RPMI8226 (cell line): ENCODE results near the gene DPH7.
"Not testable (repeated sequence)": the region's sequence is repeated elsewhere in the genome, so short reads cannot be mapped to it uniquely, and the experiment has no call there.

Experiments used
- DNase-seq: peaks from one replicate; pipeline ENCODE4 v3.0.0-alpha.2; 2015

The DPH7 gene

DNA sequence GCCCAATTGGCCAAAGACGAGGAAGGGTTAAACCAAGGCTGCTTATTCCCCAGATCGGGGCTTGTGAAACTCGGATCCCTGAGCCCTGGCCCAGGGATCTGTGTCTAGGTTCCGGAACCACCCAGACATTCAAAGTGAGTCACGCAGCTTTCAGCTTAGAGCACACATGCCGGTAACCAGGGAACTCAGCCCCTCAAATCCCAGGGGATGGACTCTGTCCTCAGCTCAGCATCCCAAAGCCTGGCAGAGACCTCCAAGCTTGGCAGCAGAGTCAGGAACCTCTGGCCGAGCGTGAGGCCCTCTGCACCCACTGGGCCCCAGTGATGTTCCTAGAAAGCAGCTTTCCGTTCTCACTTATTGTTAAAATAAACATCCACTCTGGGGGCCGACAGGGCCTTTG, 33.6 kb downstream of the DPH7 start:
- no peak for DNase-seq

DNA sequence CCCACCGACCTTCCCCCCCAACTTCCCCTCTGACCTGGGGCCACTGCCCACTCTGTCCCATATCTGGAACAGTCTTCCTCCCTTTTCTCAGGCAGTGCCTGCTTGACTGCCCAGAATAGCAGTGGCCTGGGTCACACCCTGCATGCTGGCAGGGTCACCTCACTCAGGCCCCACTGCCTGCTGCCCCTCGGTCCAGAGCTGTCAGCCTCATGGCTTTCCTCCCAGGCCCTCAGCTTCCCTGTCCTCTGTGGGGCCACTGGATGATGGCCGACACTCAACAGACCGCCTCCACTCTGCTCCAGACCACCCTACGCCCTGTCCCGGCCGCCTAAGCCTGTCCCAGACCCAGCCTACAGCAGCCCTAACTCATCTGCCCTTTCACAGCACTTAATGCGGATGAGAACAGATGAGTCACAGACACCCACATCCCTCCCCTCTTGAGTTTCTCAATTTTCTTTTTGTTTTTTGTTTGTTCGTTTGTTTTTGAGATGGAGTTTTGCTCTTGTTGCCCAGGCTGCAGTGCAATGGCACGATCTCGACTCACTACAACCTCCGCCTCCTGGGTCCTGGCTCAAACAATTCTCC, 34.5 kb downstream of the DPH7 start:
- DNase-seq = no peak

DNA sequence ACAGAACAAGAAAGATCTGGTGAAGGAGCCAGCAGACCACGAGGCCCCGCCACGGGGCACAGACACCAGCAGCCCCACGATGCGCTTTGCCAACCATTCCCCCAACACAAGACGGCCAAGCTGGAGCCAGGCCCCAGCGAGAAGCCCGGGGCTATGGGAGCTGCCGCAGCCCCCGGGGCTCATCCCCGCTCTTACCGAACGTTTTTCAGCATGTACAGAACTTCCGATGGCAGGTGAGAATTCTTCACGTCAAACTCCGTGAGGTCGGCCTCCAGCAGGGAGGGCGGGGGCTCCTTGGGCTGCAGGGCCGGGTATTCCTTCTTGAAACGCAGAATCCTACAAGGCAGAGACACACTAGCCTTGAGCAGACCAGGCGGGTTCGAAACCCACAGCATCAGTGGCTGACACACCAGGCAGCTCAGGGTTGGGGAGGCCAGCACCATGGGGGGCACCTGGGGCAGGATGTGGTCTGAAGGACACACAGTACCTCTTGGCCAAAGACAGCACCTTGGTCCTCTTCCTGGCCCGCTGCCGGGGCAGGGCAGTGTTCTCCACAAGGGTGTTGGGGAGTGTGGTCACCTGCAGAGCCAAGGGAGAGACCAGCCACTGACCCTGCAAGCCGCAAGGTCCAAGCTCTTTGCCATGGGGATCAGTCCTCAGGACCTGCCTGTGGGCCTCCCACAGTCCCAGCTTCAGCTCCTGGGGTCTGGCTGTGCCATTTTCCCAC, 35.3 kb downstream of the DPH7 start:
- no peak for DNase-seq

DNA sequence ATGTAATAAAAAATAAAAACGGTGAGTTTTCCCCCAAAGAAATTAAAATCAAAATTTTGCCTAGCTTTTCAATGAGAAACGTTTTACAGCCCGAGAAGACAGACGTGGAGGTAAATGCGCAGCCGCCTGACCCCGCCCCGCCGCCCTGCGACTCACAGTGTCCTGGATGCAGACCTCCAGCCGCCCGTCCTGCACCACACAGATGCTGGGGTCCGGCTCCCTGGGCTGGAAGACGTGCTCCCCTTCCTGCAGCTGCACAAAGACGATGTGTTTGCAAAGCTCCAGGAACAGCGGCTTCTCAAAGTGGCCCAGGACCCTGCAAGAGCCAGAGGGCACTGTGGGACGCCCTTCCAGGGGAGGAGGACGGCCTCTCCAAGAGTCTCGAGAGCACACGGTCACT, 36.2 kb downstream of the DPH7 start:
- no peak for DNase-seq

DNA sequence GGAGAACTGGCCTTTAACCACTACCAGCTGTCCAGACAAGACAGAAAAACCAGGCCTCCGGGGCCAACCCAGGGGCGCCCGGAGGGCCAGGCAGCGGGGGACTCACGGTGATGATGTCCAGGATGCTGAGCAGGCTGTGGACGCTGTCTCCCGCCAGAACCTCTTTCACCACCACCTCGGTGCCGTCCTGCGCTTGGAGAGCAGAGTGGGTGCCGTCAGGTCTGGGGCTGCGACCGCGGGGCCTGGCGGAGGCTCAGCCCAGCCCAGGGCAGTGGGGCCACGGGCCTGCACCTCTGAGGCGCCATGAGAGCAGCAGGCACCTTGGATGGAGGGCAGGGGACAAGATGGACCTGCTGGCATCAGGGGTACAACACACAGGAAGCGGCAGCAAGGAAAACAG, 38.2 kb downstream of the DPH7 start:
- no peak for DNase-seq

DNA sequence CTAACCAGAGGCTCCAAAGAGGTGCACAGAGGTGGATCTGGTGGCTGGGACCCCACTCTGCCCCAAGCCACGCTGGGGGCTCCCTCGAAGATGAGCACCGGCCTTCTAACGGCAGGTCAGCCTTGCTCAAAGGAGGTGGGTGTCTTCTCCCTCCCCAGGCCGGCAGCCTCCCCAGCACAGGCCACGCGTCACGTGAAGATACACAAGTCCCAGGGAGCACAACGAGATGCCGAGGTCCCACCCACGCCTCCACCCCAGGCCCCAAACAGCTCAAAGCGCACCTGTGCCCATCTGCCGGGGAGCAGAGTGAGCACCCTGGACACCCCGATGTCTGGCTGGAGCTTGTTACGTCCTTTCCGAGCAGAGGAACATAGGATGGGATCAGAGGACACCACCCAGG, 40.7 kb downstream of the DPH7 start:
- no peak for DNase-seq

DNA sequence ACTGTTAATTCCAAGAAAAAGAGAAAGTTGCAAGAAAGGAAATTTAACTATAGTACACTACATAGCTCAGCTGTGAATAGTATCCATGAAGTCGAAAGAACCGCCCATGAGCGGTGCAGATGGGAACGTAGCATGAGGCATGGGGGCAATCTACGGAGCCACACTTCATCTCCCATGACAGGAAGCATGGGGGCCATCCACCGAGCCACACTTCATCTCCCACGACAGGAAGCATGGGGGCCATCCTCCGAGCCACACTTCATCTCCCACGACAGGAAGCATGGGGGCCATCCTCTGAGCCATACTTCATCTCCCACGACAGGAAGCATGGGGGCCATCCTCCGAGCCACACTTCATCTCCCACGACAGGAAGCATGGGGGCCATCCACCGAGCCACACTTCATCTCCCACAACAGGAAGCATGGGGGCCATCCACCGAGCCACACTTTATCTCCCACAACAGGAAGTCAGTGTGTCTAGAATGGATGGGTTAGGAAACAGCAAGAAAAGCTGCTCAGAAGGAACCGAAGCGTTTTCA, 42.1 kb downstream of the DPH7 start:
- DNase-seq = not testable (repeated sequence)

DNA sequence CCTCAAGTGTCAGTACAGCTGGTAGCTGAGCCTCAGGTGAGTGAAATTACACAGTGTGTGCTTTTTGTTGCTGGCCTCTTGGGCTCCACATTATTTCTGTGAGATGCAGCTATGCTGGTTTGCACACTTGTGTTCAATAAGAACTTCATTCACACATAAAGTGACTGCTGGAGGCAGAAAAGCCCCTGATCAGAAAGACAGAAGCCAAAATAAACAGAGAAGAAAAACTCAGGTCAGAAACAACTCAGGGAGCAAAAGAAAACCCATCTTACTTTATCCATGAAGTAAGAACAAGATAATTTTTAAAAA, 43.7 kb downstream of the DPH7 start:
- no peak for DNase-seq

DNA sequence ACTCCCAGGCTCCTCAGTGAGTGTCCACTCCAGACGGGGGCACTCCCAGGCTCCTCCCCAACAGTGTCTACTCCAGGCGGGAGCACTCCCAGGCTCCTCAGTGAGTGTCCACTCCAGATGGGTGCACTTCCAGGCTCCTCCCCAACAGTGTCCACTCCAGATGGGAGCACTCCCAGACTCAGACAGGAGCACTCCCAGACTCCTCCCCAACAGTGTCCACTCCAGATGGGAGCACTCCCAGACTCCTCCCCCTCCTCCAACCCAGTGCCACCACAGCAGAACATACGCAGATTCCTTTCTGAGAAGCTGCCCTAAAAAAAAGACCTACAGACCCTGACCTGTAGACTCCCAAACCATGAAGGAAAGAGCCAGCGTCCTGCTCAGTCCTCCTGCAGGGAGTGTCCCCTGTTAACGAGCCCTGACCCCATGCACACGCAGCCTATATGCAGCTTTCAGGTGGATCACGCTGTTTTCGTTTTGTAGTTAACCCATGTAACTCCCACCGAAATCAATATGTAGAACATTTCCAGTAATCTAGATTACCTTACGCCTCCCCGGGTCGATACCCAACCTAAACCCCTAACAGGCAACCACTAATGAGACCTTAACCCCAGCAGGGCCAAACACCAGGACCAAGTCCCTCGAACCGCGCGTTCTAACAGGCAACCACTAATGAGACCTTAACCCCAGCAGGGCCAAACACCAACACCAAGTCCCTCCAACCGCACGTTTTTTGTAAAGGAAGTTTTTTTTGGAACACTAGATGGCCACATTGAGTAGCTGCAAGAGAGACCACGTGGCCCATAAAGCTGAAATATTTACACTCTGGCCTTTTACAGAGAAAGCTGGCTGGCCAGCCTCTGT, 44.2 kb downstream of the DPH7 start:
- DNase-seq = peak; percentile 86

DNA sequence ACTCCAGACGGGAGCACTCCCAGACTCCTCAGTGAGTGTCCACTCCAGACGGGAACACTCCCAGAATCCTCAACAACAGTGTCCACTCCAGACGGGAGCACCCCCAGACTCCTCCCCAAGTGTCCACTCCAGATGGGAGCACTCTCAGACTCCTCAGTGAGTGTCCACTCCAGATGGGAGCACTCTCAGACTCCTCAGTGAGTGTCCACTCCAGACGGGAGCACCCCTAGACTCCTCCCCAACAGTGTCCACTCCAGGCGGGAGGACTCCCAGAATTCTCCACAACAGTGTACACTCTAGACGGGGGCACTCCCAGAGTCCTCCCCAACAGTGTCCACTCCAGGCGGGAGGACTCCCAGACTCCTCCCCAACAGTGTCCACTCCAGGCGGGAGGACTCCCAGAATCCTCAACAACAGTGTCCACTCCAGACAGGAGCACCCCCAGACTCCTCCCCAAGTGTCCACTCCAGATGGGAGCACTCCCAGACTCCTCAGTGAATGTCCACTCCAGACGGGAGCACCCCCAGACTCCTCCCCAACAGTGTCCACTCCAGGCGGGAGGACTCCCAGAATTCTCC, 45.7 kb downstream of the DPH7 start:
- not testable (repeated sequence) for DNase-seq

DNA sequence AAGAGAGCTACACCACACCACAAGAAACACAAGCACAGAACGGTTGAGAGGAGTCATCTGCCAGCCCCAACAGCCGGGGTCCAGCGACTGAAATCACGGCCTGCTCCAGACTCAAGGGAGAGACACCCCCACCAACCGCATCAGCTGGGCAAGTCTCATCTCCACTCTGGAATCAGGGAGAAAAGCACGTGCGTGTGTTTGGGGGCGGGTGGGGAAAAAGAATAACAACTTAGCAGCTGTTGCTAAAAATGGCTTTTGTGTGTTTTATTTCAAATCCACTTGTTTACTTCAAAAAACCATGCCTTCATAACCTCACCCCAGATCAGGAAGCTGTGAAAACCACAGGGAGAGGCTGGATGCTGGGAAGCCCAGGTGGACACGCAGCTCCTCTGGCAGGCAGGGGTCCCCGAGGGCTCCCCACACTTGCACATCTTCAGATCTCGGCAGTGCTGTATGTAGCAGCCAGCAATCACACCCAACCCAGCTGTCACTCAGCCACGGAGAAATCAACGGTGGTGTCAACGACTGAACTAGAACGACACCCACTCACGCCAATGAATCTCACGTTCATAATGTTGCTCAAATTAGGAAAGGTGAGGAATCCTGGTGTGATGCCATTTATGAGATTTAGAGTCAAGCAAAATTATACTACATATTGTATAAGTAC, 47.5 kb downstream of the DPH7 start:
- DNase-seq = no peak

DNA sequence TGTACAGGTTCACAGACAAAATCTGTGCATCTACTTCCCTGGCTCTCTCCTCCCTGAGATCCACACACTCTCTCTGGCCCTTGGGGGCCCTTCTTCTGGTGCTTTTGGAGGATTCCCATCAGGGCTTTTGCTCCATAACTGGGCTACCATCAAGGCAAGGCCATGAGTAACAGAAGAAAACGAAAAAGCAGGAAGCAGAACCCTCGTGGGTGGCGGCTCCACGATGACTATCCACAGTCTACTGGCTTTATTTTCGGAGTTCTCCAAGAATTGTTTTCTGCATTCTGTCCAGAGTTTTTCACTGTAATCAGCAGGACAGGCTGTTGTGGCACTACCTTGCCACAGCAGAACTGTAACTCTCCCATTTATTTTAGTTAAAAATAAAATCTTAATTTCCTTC, 48.4 kb downstream of the DPH7 start:
- no peak for DNase-seq

DNA sequence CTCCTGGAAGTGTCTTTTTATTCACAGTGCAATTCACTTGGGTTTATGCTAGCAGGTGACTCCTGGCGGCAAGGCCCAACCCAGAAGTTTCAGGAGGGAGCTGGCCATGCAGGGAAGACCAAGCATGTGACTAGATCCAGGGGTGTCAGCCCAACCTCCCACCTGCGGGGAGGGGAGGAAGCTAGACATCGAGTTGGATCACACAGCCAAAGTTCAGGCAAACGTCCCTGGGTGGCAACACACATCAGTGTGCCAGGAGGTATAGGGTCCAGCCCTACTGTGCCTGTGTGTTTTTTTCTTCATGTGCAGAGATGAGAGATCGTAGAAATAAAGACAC, 53.8 kb downstream of the DPH7 start:
- DNase-seq = no peak

DNA sequence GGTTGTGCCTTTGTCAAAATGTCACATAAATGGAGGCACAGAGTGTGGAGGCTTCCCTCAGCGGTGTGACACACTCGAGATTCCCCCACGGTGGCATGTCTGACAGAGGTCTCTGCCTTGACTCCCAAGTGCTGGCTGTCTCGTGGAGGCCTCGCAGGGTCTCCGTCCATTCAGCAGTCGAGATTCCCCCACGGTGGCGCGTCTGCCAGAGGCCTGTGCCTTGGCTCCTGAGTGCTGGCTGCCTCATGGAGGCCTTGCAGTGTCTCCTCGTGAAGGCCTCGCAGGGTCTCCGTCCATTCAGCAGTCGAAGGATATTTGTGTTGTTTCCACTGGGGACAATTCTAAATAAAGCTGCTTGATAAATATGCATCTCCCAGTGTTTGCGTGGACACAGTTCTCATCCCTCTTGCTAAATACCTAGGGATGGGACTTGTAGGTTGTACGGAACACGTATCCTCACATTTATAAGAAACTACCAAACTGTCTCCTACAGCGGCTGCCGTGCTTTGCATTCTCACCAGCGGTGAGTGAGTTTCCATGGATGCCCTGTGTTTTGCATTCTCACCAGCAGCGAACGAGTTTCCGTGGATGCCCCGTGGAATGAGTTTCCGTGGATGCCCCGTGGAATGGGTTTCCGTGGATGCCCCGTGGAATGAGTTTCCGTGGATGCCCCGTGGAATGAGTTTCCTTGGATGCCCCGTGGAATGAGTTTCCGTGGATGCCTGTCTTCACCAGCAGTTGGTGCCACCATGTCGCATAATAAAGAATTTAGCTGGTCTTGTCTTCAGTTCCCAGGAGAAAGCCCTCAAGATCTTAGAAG, 54.4 kb downstream of the DPH7 start:
- DNase-seq = no peak

DNA sequence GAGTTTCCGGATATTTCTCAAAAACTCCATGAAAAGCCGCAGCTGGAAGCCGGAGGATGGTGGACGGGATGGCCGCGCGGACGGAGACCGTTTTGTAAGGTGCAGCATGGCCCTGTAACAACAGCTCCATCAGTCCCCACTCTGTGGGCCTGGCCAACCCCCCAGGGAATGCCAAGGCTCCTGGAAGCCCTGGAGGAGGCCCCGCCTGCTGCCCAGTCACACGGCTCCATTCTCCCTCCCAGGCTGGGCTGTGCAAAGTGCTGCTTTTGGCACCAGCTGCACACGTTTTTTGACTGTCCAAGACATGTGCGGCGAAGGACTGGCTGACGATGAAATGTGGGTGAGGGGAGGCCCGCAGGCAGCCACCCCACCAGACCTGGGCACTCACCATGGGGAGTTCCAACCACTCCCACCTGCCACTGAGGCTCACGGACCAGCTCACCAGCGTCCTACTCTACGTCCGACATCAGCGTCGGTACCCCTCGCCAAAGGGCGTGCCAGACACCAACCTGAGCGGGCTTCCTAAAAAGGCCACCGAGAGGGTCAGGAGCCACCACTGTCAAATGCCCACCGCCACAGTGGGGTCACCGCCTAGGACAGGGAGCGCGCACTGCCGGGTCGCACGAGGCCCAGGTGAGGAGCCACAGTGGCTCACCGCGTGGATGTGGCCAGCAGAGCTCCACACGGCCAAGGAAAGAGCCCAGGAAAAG, 55.8 kb downstream of the DPH7 start:
- no peak for DNase-seq

DNA sequence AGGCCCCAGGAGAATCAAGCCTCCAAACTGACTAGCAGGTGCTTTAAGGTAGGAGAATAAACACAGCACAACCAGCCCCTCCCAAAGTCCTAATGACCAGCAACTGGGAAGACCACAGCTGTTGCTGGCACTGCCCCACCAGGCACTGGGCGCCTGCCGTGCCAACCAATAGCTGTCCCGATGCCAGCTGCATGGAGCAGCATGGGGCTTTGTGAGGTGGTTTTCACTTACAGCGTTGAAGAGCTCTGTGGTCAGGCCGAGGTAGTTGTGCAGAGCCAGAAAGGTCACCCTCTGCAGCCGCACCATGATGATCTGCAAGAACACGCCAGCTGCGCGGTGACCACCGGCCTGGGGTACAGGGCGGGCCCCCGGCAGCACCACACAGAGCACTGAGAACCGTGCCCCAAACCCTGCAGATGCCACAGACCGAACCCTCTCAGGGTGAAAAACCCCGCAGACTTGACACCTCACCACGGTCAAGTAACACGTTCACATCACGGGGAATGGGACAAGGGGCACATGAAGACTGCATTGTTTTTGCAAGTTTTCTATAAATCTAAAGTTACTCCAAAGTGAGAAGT, 57.2 kb downstream of the DPH7 start:
- DNase-seq = no peak

DNA sequence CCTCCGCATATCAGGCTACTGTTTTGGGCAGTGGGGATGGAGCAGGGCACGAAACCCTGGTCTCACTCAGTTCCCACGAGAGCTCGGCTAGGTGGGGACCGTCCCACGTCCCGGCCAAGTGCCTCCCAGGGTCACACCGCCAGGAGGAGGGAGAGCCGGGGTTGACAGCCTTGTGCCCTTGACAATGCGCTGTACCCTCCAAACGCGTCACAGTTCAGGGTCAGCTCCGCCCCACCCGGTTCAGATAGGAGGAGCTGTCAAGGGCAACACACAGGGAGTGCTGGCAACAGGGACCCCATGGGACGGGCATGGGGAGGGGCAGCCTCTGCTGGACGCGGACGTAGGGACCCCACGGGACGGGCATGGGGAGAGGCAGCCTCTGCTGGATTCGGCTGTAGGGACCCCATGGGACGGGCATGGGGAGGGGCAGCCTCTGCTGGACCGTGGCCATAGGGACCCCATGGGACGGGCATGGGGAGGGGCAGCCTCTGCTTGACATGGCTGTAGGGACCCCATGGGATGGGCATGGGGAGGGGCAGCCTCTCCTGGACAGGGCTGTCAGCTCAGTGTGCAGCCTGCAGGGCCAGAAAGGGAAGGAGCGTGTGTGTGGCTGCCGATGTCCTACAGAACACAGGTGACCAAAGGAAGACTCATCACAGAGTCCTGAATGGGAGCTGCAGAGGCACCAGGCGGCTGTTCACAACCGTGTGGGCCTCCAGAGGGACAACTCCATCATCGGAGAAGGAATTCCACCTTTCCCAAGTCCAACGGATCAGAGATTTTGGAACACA, 57.9 kb downstream of the DPH7 start:
- no peak for DNase-seq

DNA sequence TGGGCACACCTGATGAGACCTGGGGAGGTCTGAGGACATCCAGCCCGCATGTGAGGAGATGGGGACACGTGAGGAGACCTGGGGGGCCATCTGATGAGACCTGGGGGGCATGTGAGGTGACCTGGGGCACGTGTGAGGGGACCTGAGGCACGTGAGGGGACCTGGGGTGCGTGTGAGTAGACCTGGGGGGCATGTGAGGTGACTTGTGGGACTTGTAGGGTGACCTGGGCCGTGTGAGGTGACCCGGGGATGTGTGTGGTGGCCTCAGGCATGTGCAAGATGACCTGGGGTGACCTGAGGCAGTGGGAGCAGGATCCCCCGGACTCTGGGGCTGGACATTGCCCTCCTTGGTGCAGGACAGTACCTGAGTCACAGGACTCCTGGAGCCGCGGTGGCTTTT, 59.2 kb downstream of the DPH7 start:
- no peak for DNase-seq

DNA sequence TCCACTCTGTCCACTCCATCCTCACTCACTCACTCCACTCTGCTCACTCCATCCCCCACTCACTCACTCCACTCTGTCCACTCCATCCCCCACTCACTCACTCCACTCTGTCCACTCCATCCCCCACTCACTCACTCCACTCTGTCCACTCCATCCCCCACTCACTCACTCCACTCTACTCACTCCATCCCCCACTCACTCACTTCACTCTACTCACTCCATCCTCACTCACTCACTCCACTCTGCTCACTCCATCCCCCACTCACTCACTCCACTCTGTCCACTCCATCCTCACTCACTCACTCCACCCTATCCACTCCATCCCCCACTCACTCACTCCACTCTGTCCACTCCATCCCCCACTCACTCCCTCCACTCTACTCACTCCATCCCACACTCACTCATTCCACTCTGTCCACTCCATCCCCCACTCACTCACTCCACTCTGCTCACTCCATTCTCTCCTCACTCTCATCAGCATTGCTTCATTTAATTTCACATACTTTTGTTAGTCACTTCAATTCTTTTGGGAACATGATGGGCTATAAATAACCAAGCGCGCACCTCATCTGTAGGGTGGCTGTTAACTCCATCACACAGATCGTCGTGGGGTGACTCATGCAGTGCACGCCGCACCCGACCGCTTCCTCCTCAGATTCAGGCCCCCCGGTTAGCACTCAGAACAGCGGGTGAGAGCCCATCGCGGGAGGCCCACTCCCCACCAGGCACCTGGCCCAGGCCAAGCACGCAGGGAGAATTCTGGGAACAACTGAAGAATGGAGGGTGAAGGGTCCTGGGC, 59.9 kb downstream of the DPH7 start:
- DNase-seq = not testable (repeated sequence)
